GM12873 (cell line): ENCODE results near the gene TGM1.

Experiments used
- TF ChIP-seq, protein P1 (sequence below): IDR thresholded peaks from 2 replicates; pipeline ENCODE4 v1.5.1; 2012; ENCODE audit warnings: low read depth, mild to moderate bottlenecking, moderate library complexity, low read length, control low read depth; ENCODE audit not compliant: insufficient read depth; ENCODE audit errors: missing control alignments

TGM1 gene

GRCh38 chr14:24232645-24233537, 30.1 kb downstream of the TGM1 start, which contains the start of gene GMPR2:
GMPR2 (plus strand) TSS chr14:24232929; CDS start chr14:24233254, 325 bp downstream.
- TF ChIP-seq, protein P1, sequence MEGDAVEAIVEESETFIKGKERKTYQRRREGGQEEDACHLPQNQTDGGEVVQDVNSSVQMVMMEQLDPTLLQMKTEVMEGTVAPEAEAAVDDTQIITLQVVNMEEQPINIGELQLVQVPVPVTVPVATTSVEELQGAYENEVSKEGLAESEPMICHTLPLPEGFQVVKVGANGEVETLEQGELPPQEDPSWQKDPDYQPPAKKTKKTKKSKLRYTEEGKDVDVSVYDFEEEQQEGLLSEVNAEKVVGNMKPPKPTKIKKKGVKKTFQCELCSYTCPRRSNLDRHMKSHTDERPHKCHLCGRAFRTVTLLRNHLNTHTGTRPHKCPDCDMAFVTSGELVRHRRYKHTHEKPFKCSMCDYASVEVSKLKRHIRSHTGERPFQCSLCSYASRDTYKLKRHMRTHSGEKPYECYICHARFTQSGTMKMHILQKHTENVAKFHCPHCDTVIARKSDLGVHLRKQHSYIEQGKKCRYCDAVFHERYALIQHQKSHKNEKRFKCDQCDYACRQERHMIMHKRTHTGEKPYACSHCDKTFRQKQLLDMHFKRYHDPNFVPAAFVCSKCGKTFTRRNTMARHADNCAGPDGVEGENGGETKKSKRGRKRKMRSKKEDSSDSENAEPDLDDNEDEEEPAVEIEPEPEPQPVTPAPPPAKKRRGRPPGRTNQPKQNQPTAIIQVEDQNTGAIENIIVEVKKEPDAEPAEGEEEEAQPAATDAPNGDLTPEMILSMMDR = no peak

- TF ChIP-seq, protein P1 = no peak
Measured at GRCh38 chr14:24232121-24232644, 30.8 kb downstream of the TGM1 start, which contains the start of gene NEDD8. NEDD8 (minus strand) TSS chr14:24232367; CDS start chr14:24232267, 100 bp downstream.

- TF ChIP-seq, protein P1 = no peak
Measured at GRCh38 chr14:24231263-24232120, 31.5 kb downstream of the TGM1 start.

DNA sequence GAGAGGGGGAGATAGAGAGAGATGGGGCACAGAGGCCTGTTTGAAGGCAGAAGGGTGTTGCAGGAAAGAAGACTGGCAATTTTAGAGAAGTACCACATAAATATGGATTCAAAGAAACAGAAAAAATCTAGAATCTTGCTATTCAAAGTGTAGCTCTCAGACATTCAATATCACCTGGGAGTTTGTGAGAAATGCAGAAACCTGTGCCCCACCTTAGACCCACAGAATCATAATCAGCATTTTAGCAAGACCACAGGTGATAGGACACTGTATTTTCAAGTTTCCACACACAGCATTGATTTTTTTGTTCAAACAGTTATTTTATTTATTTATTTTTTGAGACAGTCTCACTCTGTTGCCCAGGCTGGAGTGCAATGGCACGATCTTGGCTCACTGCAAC, 34.1 kb downstream of the TGM1 start:
- TF ChIP-seq, protein P1 = no peak

GRCh38 chr14:24226473-24226872, 36.5 kb downstream of the TGM1 start:
- TF ChIP-seq, protein P1 = no peak

- TF ChIP-seq, protein P1 = no peak
Measured at GRCh38 chr14:24224618-24225071, 38.3 kb downstream of the TGM1 start.
